Neural crest cell (in vitro differentiated cells): ENCODE data around the gene ENDOG. TPM values are rescaled to one million over a fixed set of nuclear protein-coding genes. Genes with fewer than 3 reads are reported as not detected.
A peak's percentile ranks its signal among the peaks of the same experiment; 100 is the strongest.
"Not testable (repeated sequence)": the region's sequence is repeated elsewhere in the genome, so short reads cannot be mapped to it uniquely, and the experiment has no call there.

Experiments
- DNase-seq: peaks from one replicate; pipeline ENCODE4 v3.0.0; 2021; ENCODE audit warnings: low read depth, mixed read lengths, low spot score
- H3K27ac Mint-ChIP-seq: one replicate; pipeline ENCODE4 v1.8.0; 2021; ENCODE audit warnings: mild to moderate bottlenecking, mixed read lengths; ENCODE audit not compliant: unreplicated experiment
- H3K27me3 Mint-ChIP-seq: 2 replicates; pipeline ENCODE4 v1.8.0; 2021; ENCODE audit warnings: low read depth, mild to moderate bottlenecking, mixed read lengths
- H3K36me3 Mint-ChIP-seq: 2 replicates; pipeline ENCODE4 v1.8.0; 2021; ENCODE audit warnings: low read depth, mild to moderate bottlenecking, mixed read lengths
- H3K4me1 Mint-ChIP-seq: 2 replicates; pipeline ENCODE4 v1.8.0; 2021; ENCODE audit warnings: mixed read lengths
- H3K4me3 Mint-ChIP-seq: one replicate; pipeline ENCODE4 v1.8.0; 2021; ENCODE audit warnings: mild to moderate bottlenecking, mixed read lengths
- H3K9me3 Mint-ChIP-seq: 2 replicates; pipeline ENCODE4 v1.8.0; 2021; ENCODE audit warnings: mixed read lengths
- total RNA-seq: library from RNA; stranded (reverse); gene quantifications from 2 replicates; pipeline ENCODE4 v1.2.1, GENCODE V29; 2021
- TF ChIP-seq, protein P1 (sequence below): fragments of 200-600 bp; sonication (generic); conservative IDR thresholded peaks from 2 replicates; pipeline ENCODE4 v1.5.0; 2021; ENCODE audit warnings: antibody characterized with exemption, mild to moderate bottlenecking

Gene ENDOG
- total RNA-seq, 1 donor from 2014 or later: 21.9 TPM

DNA sequence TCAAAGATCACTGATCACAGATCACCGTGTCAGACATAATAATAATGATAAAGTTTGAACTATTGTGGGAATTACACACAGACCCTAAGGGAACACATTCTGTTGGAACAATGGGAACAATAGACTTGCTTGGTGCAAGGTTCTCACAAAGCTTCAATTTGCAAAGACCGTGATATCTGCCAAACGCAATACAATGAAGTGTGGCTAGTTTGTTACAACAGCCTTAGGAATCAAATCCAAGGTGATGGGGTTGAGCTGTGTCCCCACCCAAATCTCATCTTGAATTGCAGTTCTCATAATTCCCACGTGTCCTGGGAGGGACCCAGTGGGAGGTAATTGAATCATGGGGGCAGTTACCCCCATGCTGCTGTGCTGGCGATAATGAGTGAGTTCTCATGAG is 42.6 kb downstream of the ENDOG start:
- TF ChIP-seq, protein P1, sequence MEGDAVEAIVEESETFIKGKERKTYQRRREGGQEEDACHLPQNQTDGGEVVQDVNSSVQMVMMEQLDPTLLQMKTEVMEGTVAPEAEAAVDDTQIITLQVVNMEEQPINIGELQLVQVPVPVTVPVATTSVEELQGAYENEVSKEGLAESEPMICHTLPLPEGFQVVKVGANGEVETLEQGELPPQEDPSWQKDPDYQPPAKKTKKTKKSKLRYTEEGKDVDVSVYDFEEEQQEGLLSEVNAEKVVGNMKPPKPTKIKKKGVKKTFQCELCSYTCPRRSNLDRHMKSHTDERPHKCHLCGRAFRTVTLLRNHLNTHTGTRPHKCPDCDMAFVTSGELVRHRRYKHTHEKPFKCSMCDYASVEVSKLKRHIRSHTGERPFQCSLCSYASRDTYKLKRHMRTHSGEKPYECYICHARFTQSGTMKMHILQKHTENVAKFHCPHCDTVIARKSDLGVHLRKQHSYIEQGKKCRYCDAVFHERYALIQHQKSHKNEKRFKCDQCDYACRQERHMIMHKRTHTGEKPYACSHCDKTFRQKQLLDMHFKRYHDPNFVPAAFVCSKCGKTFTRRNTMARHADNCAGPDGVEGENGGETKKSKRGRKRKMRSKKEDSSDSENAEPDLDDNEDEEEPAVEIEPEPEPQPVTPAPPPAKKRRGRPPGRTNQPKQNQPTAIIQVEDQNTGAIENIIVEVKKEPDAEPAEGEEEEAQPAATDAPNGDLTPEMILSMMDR: no peak
- no peaks in the 10 kb centered on the region for H3K36me3 Mint-ChIP-seq
- no peaks in the 10 kb centered on the region for H3K9me3 Mint-ChIP-seq
- H3K4me1 Mint-ChIP-seq: peaks cover 12% of the 10 kb centered on the region
- no peaks in the 10 kb centered on the region for H3K27me3 Mint-ChIP-seq
- H3K27ac Mint-ChIP-seq: no peak overlapping the region
- H3K4me3 Mint-ChIP-seq: no peak overlapping the region
- no peak for DNase-seq

- TF ChIP-seq, protein P1: no peak
- no peaks in the 10 kb centered on the region for H3K27me3 Mint-ChIP-seq
- no peaks in the 10 kb centered on the region for H3K9me3 Mint-ChIP-seq
- DNase-seq: no peak
- no peaks in the 10 kb centered on the region for H3K36me3 Mint-ChIP-seq
- H3K4me3 Mint-ChIP-seq: no peak overlapping the region
- no peak overlapping the region for H3K27ac Mint-ChIP-seq
- peaks cover 12% of the 10 kb centered on the region for H3K4me1 Mint-ChIP-seq
These were observed 43.2 kb downstream of the ENDOG start for GRCh38 chr9:128861501-128861900.

DNA sequence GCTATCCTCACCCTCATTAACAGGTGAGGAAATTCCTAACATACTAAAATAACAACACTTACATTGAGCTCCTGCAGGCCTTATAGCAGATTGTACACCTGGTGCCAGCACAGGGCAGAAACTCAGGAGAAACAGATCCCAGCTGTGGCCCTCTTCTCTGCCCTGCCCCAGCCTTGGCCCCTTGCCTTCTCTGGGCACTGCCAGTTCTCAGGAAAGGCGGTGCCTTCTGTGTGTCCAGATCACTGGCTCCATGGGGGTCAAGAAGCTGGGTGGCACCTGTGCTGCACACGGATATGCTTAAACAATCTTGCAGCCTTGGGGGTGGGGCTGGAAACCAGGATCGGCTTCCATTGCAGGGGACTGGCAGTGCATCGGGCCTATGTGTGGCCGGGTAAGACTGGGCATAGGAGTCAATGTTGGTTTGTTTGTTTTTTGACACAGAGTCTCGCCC is 44.1 kb downstream of the ENDOG start:
- TF ChIP-seq, protein P1: no peak
- Mint-ChIP-seq H3K4me1 (peaks cover 12% of the 10 kb centered on the region), H3K4me3 (no peak overlapping the region), H3K9me3 (no peaks in the 10 kb centered on the region), H3K36me3 (no peaks in the 10 kb centered on the region), H3K27ac (no peak overlapping the region), H3K27me3 (no peaks in the 10 kb centered on the region)
- DNase-seq: no peak

DNA sequence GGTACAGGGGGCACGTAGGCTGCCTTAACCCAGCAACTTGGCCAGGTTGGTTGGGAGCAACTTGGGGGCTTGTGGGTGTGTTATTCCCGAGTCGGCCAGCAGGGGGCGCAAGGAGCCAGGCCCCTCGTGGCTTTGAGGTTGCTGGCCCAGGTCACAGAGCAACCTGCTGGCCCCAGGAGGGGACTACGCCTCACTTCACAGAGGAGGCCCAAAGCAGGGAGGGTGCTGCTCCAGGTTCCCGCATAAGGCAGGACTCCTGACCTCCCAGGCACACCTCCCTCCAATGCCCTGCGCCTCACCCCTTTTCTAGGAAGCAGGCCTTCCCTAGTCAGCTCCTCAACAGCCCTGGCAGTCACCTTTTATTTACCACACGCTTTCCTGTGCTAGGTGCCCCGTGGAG is 45.3 kb downstream of the ENDOG start:
- no peak overlapping the region for H3K4me3 Mint-ChIP-seq
- TF ChIP-seq, protein P1: peak; percentile 91
- H3K36me3 Mint-ChIP-seq: no peaks in the 10 kb centered on the region
- no peaks in the 10 kb centered on the region for H3K9me3 Mint-ChIP-seq
- no peaks in the 10 kb centered on the region for H3K27me3 Mint-ChIP-seq
- DNase-seq: peak; percentile 89
- H3K4me1 Mint-ChIP-seq: peaks cover 12% of the 10 kb centered on the region
- H3K27ac Mint-ChIP-seq: no peak overlapping the region

- TF ChIP-seq, protein P1: no peak
- H3K36me3 Mint-ChIP-seq: peaks cover 3% of the 10 kb centered on the region
- no peaks in the 10 kb centered on the region for H3K9me3 Mint-ChIP-seq
- peaks cover 8% of the 10 kb centered on the region for H3K4me1 Mint-ChIP-seq
- H3K27ac Mint-ChIP-seq: no peak overlapping the region
- no peak for DNase-seq
- no peaks in the 10 kb centered on the region for H3K27me3 Mint-ChIP-seq
- no peak overlapping the region for H3K4me3 Mint-ChIP-seq
These were observed 52.0 kb downstream of the ENDOG start for GRCh38 chr9:128870128-128870940.

GRCh38 chr9:128870941-128871265 is 52.6 kb downstream of the ENDOG start:
- not testable (repeated sequence) for H3K27ac Mint-ChIP-seq

More at GRCh38 chr9:128870941-128871265, 52.6 kb downstream of the ENDOG start:
- H3K36me3 Mint-ChIP-seq, H3K4me1 Mint-ChIP-seq, DNase-seq, H3K9me3 Mint-ChIP-seq, H3K27me3 Mint-ChIP-seq, H3K4me3 Mint-ChIP-seq: not testable (repeated sequence)
